Measurements from ENCODE around the gene C20orf96.
"Not testable (repeated sequence)": the region's sequence is repeated elsewhere in the genome, so short reads cannot be mapped to it uniquely, and the experiment has no call there.

The C20orf96 gene

GRCh38 chr20:237489-237888 is 53.1 kb downstream of the C20orf96 start:
- DNase-seq (ENCODE audit: low spot score), result no peak

GRCh38 chr20:235891-236290 is 54.7 kb downstream of the C20orf96 start:
- no peak for DNase-seq (ENCODE audit: low spot score)

- no peak for DNase-seq (ENCODE audit: low spot score)
These were observed 63.0 kb downstream of the C20orf96 start for GRCh38 chr20:227439-228105.

GRCh38 chr20:226958-227357 is 63.6 kb downstream of the C20orf96 start, which contains the start of gene DEFB129:
Gene DEFB129 (plus strand): TSS chr20:227258. CDS start chr20:227289, 31 bp downstream.
- no peak for DNase-seq (ENCODE audit: low spot score)

GRCh38 chr20:225879-226278 is 64.7 kb downstream of the C20orf96 start:
- DNase-seq (ENCODE audit: low spot score), result not testable (repeated sequence)

- DNase-seq (ENCODE audit: low spot score), result no peak
These were observed 69.2 kb downstream of the C20orf96 start for GRCh38 chr20:221258-221830.
